Activated naive CD4-positive, alpha-beta T cell treated with anti-CD3 and anti-CD28 coated beads for 36 hours (primary cell): Measurements from ENCODE around the gene SGCD. TPM values are rescaled to one million over a fixed set of nuclear protein-coding genes. Genes with fewer than 3 reads are reported as not detected.

ENCODE experiments used
- CTCF ChIA-PET: fragments of 350-600 bp; sonication (Branson Sonifier 250); formaldehyde crosslinking; loops from one replicate; lab custom pipeline; 2021; ENCODE audit warnings: antibody characterized with exemption; lab: Charles Lee
- DNase-seq: peaks from one replicate; pipeline ENCODE4 v3.0.0-alpha.2; 2020
- H3K27ac Mint-ChIP-seq: one replicate; pipeline ENCODE4 v1.8.0; 2021; ENCODE audit warnings: mild to moderate bottlenecking, mixed read lengths
- H3K27me3 Mint-ChIP-seq: one replicate; pipeline ENCODE4 v1.8.0; 2021; ENCODE audit warnings: low read depth, mixed read lengths
- H3K36me3 Mint-ChIP-seq: one replicate; pipeline ENCODE4 v1.8.0; 2021; ENCODE audit warnings: low read depth, mixed read lengths
- H3K4me1 Mint-ChIP-seq: one replicate; pipeline ENCODE4 v1.8.0; 2021; ENCODE audit warnings: low read depth, mixed read lengths
- H3K4me3 Mint-ChIP-seq: one replicate; pipeline ENCODE4 v1.8.0; 2021; ENCODE audit warnings: mild to moderate bottlenecking, moderate library complexity, mixed read lengths
- H3K9me3 Mint-ChIP-seq: one replicate; pipeline ENCODE4 v1.8.0; 2021; ENCODE audit warnings: mixed read lengths
- intact Hi-C: fragments of 100-400 bp; cut with micrococcal nuclease; formaldehyde crosslinking; loops from one replicate; pipeline ENCODE4 v1.15.1; 2023
- total RNA-seq, 2 experiments: library from RNA; stranded (reverse); gene quantifications; one replicate each; pipeline ENCODE4 v1.2.3, GENCODE V29; 2021

SGCD gene
- total RNA-seq, 2 experiments from 2014 or later, result not detected

- intact Hi-C loops, result no loop called here
- H3K9me3 Mint-ChIP-seq, result peaks cover 7% of the 10 kb centered on the region
- CTCF ChIA-PET, result interaction anchor here (1.1 kb wide), 1 partner anchor 9 kb away, joined by 3 read pairs; no protein-coding TSS in a partner anchor
- H3K27ac Mint-ChIP-seq, result no peak overlapping the region
- H3K36me3 Mint-ChIP-seq, result no peaks in the 10 kb centered on the region
- no peaks in the 10 kb centered on the region for H3K4me1 Mint-ChIP-seq
- H3K4me3 Mint-ChIP-seq, result no peak overlapping the region
- peaks cover 20% of the 10 kb centered on the region for H3K27me3 Mint-ChIP-seq
- DNase-seq, result no peak
Measured at GRCh38 chr5:156584871-156585270, 257.9 kb downstream of the SGCD start.

- H3K27ac Mint-ChIP-seq, result no peak overlapping the region
- H3K9me3 Mint-ChIP-seq, result no peaks in the 10 kb centered on the region
- H3K36me3 Mint-ChIP-seq, result no peaks in the 10 kb centered on the region
- H3K27me3 Mint-ChIP-seq, result peaks cover 16% of the 10 kb centered on the region
- DNase-seq, result no peak
- H3K4me3 Mint-ChIP-seq, result no peak overlapping the region
- H3K4me1 Mint-ChIP-seq, result no peaks in the 10 kb centered on the region
- intact Hi-C loops, result no loop called here
- CTCF ChIA-PET, result no interaction called here
Measured at GRCh38 chr5:156585999-156586398, 259.0 kb downstream of the SGCD start.

DNA sequence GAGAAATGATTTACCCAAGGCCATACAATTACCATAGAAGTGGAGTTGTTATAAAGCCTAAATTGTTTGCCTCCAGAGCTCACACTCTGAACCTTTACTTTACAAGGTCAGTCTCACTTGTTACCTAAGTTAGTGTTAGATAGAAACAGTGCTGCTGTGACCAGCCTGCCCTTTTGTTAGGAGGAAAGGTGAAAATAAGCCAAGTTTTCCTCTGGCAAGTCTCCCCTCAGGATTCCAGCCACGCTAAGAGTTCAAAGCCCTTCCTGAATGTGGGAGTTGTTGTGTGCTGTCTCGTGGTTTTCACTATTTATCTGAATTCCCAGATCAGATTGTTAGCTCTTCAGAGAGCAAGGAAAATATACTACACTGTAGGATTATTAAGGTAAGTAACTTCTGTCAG is 260.0 kb downstream of the SGCD start:
- intact Hi-C loops, result no loop called here

DNA sequence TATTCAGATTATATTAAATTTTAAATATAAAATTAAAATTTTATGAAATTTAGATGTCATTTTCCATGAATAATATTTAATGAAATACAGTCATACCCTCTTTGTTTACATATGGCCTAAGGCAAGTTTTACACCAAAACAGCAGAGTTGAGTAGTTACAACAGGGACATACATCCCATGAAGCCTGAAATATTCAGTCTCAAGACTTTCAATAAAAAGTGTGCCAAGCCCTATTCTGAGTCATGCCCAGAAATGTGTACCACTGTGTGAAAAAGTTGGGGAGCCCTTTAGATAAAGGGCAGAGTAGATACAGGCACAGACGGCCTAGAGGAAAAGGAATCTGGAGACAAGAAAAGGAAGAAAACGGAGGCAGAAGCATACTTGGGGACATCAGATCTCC is 261.3 kb downstream of the SGCD start:
- no peaks in the 10 kb centered on the region for H3K9me3 Mint-ChIP-seq
- H3K4me1 Mint-ChIP-seq, result no peaks in the 10 kb centered on the region
- peaks cover 14% of the 10 kb centered on the region for H3K27me3 Mint-ChIP-seq
- H3K36me3 Mint-ChIP-seq, result no peaks in the 10 kb centered on the region
- H3K4me3 Mint-ChIP-seq, result no peak overlapping the region
- intact Hi-C loops, result no loop called here
- CTCF ChIA-PET, result no interaction called here
- no peak for DNase-seq
- no peak overlapping the region for H3K27ac Mint-ChIP-seq

More for the DNA sequence above, 260.0 kb downstream of the SGCD start:
- Mint-ChIP-seq H3K27me3 (peaks cover 16% of the 10 kb centered on the region), H3K9me3 (no peaks in the 10 kb centered on the region), H3K4me1 (no peaks in the 10 kb centered on the region), H3K36me3 (no peaks in the 10 kb centered on the region), H3K27ac (no peak overlapping the region), H3K4me3 (no peak overlapping the region)
- no peak for DNase-seq
- CTCF ChIA-PET, result no interaction called here

- Mint-ChIP-seq H3K27me3 (peaks cover 14% of the 10 kb centered on the region), H3K4me1 (no peaks in the 10 kb centered on the region), H3K27ac (no peak overlapping the region), H3K4me3 (no peak overlapping the region), H3K9me3 (no peaks in the 10 kb centered on the region), H3K36me3 (no peaks in the 10 kb centered on the region)
- CTCF ChIA-PET, result no interaction called here
- intact Hi-C loops, result no loop called here
- DNase-seq, result no peak
Measured at GRCh38 chr5:156589104-156589945, 262.4 kb downstream of the SGCD start.

DNA sequence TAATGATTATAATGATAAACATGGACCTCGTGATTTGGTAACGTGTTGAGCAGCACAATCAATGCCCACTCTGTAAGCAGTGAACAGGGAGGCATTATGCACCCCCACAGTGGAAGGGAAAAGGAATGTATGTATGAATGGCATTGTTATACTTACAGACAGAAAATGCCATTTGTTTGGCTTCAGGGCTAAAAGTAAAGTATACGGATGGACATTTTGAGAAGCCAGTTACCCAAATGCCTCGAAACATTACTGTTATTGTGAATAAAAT is 262.9 kb downstream of the SGCD start:
- Mint-ChIP-seq H3K27ac (no peak overlapping the region), H3K4me3 (no peak overlapping the region), H3K9me3 (no peaks in the 10 kb centered on the region), H3K4me1 (no peaks in the 10 kb centered on the region), H3K27me3 (peaks cover 14% of the 10 kb centered on the region), H3K36me3 (no peaks in the 10 kb centered on the region)
- DNase-seq, result no peak
- intact Hi-C loops, result no loop called here
- CTCF ChIA-PET, result no interaction called here

DNA sequence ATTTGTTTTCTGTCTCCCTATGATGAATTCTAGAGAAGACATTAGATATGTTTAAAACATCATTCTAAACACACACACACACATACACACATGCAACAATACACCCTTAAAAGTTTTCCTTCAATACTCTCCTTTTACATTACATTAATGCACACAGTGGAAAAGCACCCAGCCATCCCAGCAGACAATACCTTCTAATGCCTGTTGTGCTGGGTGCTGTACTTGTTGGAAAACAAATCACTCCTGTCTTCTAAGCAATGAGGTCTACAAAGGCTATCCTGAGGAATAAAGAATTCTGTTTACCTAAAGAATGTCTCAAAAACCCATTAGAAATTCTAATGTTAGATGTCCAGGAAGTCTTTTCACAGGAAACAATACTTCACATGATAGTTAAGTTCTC is 264.0 kb downstream of the SGCD start:
- Mint-ChIP-seq H3K4me1 (no peaks in the 10 kb centered on the region), H3K9me3 (no peaks in the 10 kb centered on the region), H3K4me3 (no peak overlapping the region), H3K27me3 (peaks cover 14% of the 10 kb centered on the region), H3K36me3 (no peaks in the 10 kb centered on the region), H3K27ac (no peak overlapping the region)
- intact Hi-C loops, result no loop called here
- CTCF ChIA-PET, result no interaction called here
- DNase-seq, result no peak

DNA sequence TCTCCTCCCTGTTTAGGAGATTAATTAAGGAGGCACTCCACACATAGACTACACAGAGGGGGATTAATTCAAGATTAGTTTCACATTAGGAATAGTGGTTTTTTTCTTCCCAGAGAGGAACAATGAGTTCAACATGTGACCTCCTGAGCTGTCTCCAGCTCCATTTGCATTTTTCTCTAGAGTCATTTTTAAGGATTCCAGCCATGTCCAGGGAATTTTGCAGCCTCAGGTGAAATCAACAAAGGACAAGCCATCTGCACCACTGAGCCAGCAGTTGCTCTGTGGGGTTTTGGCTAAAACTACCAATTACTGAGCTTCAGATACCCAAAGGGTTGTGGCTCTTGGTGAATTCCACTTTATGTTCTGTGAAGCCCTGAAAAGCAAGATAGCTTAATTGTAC is 264.7 kb downstream of the SGCD start:
- intact Hi-C loops, result no loop called here
- no peaks in the 10 kb centered on the region for H3K36me3 Mint-ChIP-seq

GRCh38 chr5:156593546-156593945 is 266.6 kb downstream of the SGCD start:
- H3K4me1 Mint-ChIP-seq, result no peaks in the 10 kb centered on the region
- peaks cover 8% of the 10 kb centered on the region for H3K27me3 Mint-ChIP-seq
- no peak overlapping the region for H3K4me3 Mint-ChIP-seq
- no peak overlapping the region for H3K27ac Mint-ChIP-seq
- no peak for DNase-seq
- no peaks in the 10 kb centered on the region for H3K9me3 Mint-ChIP-seq
- H3K36me3 Mint-ChIP-seq, result no peaks in the 10 kb centered on the region
- CTCF ChIA-PET, result interaction anchor here (0.9 to 1.5 kb wide), 2 partner anchors 9 to 64 kb away, joined by 3 read pairs; no protein-coding TSS in a partner anchor
- intact Hi-C loops, result no loop called here

More for the DNA sequence above, 264.7 kb downstream of the SGCD start:
- no peaks in the 10 kb centered on the region for H3K9me3 Mint-ChIP-seq
- H3K27me3 Mint-ChIP-seq, result peaks cover 11% of the 10 kb centered on the region
- CTCF ChIA-PET, result interaction anchor here (0.6 to 0.7 kb wide), 2 partner anchors 62 to 792 kb away, joined by 3 read pairs; no protein-coding TSS in a partner anchor
- no peak for DNase-seq
- H3K27ac Mint-ChIP-seq, result no peak overlapping the region
- no peaks in the 10 kb centered on the region for H3K4me1 Mint-ChIP-seq
- no peak overlapping the region for H3K4me3 Mint-ChIP-seq

DNA sequence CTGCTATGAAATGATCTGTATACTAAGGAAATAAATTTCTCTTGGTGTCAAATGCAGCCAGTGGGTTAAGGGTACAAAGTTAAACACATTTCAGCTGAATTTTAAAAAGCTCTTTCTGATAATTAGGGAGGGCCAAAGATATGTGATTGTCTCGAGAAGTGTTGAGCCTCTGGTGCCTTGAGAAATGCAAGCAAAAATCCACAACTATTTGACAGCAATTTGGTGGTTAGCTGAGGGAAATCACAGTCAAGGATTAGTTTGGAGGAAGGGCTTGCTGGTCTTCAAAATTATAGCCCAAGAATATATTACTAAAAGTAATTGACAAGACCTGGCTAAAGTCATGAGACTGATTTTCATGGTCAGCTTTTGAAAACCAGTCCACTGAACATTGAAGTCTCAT is 267.4 kb downstream of the SGCD start:
- peaks cover 8% of the 10 kb centered on the region for H3K27me3 Mint-ChIP-seq
- H3K4me3 Mint-ChIP-seq, result no peak overlapping the region
- intact Hi-C loops, result no loop called here
- CTCF ChIA-PET, result interaction anchor here (0.9 to 1.5 kb wide), 2 partner anchors 9 to 65 kb away, joined by 3 read pairs; no protein-coding TSS in a partner anchor
- H3K27ac Mint-ChIP-seq, result no peak overlapping the region
- H3K9me3 Mint-ChIP-seq, result no peaks in the 10 kb centered on the region
- H3K4me1 Mint-ChIP-seq, result no peaks in the 10 kb centered on the region
- DNase-seq, result no peak
- H3K36me3 Mint-ChIP-seq, result no peaks in the 10 kb centered on the region

- H3K27ac Mint-ChIP-seq, result no peak overlapping the region
- no peak for DNase-seq
- intact Hi-C loops, result no loop called here
- H3K9me3 Mint-ChIP-seq, result no peaks in the 10 kb centered on the region
- no peak overlapping the region for H3K4me3 Mint-ChIP-seq
- no peaks in the 10 kb centered on the region for H3K4me1 Mint-ChIP-seq
- H3K36me3 Mint-ChIP-seq, result no peaks in the 10 kb centered on the region
- peaks cover 8% of the 10 kb centered on the region for H3K27me3 Mint-ChIP-seq
- CTCF ChIA-PET, result interaction anchor here (1.5 kb wide), 1 partner anchor 66 kb away, joined by 3 read pairs; no protein-coding TSS in a partner anchor
Measured at GRCh38 chr5:156595132-156595787, 268.3 kb downstream of the SGCD start.

DNA sequence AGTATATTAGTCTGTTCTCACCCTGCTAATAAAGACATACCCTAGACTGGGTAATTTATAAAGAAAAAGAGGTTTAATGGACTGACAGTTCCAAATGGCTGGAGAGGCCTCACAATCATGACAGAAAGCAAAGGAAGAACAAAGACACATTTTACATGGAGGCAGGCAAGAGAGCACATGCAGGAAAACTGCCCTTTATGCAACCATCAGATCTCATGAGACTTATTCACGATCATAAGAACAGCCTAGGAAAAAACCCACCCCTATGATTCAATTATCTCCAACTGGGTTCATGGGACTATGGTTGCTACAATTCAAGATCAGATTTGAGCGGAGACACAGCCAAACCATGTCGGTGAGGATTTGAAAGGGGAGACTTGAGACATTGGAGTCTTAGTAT is 270.3 kb downstream of the SGCD start:
- DNase-seq, result no peak
- peaks cover 5% of the 10 kb centered on the region for H3K27me3 Mint-ChIP-seq
- no peaks in the 10 kb centered on the region for H3K36me3 Mint-ChIP-seq
- H3K4me3 Mint-ChIP-seq, result no peak overlapping the region
- intact Hi-C loops, result no loop called here
- H3K27ac Mint-ChIP-seq, result no peak overlapping the region
- H3K4me1 Mint-ChIP-seq, result no peaks in the 10 kb centered on the region
- peaks cover 11% of the 10 kb centered on the region for H3K9me3 Mint-ChIP-seq
- CTCF ChIA-PET, result no interaction called here

DNA sequence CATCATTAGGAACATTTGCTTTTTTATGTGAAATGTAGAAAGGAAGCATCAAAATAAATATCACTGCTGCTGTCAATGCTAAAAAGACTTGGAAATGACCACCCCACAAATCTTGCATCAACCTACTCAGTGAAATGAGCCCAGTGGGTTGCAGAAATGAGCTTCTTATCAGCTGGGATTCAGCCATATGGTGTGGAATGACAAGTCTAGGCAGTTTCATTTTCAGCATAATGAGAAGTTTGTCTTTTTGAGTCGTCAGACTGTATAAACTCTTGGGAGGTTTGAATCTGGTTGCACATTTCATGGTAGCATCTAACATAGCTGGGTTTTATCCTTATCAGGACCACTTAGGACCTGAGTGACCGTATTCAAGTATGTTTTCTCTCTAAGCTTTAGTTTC is 272.0 kb downstream of the SGCD start:
- intact Hi-C loops, result no loop called here
- CTCF ChIA-PET, result interaction anchor here (1.0 kb wide), 1 partner anchor 661 kb away, joined by 3 read pairs; no protein-coding TSS in a partner anchor
- no peaks in the 10 kb centered on the region for H3K36me3 Mint-ChIP-seq
- H3K4me3 Mint-ChIP-seq, result no peak overlapping the region
- H3K4me1 Mint-ChIP-seq, result no peaks in the 10 kb centered on the region
- peaks cover 18% of the 10 kb centered on the region for H3K9me3 Mint-ChIP-seq
- H3K27me3 Mint-ChIP-seq, result peaks cover 2% of the 10 kb centered on the region
- H3K27ac Mint-ChIP-seq, result no peak overlapping the region
- DNase-seq, result no peak
